ENCODE measurements around the gene ARL13B. TPM values are rescaled to one million over a fixed set of nuclear protein-coding genes. Genes with fewer than 3 reads are reported as not detected.

The ARL13B gene
- total and polyA plus RNA-seq, 2 of the 4 experiments (the other 2 are of a cell fraction): 2.7 to 3.0 TPM

GRCh38 chr3:93983408-93983807 is 3.5 kb downstream of the ARL13B start:
- POLR2A ChIA-PET (ENCODE audit: unreplicated experiment): no interaction called here
- Histone ChIP-seq H3K9me3 (ENCODE audit: control insufficient read depth, insufficient read depth, low read length) (no peaks in the 10 kb centered on the region), H3K56ac (ENCODE audit: extremely low read depth, insufficient read depth, low read length) (no peak overlapping the region), H2BK5ac (ENCODE audit: low read depth, low read length, poor library complexity, severe bottlenecking) (no peak overlapping the region), H2AFZ (replicated peaks; ENCODE audit: low read length, poor library complexity) (no peak overlapping the region), H3K18ac (ENCODE audit: low read depth, low read length) (no peak overlapping the region), H2BK20ac (ENCODE audit: low read depth, low read length) (no peak overlapping the region), H2BK15ac (ENCODE audit: low read depth, low read length) (no peak overlapping the region), H3K36me3 (ENCODE audit: control insufficient read depth, insufficient read depth, low read length) (no peaks in the 10 kb centered on the region), H4K91ac (ENCODE audit: insufficient read depth, low read depth, low read length) (no peak overlapping the region), H3K27me3 (ENCODE audit: control insufficient read depth, insufficient read depth, low read length) (no peaks in the 10 kb centered on the region), H4K8ac (ENCODE audit: low read depth in 2 of 2, low read length in 2 of 2) (no peak overlapping the region), H3K14ac (replicated peaks; ENCODE audit: low read depth, low read length) (no peak overlapping the region), H2AK9ac (replicated peaks; ENCODE audit: low read depth, low read length, poor library complexity) (no peak overlapping the region), H3K4me2 (ENCODE audit: low read depth, low read length) (no peak overlapping the region), H3K4ac (ENCODE audit: low read depth, low read length) (no peak overlapping the region), H3K9me1 (ENCODE audit: insufficient read depth, low read length) (peaks cover 3% of the 10 kb centered on the region; the same call in 1 of the 2 replicates), H3K23ac (ENCODE audit: low read depth, low read length) (no peak overlapping the region), H3K4me1 (ENCODE audit: control insufficient read depth, insufficient read depth, low read length) (peaks cover under 1% of the 10 kb centered on the region; the same call in 1 of the 2 replicates), H2AK5ac (ENCODE audit: low read depth, low read length) (no peak overlapping the region), H4K5ac (ENCODE audit: low read depth, low read length) (no peak overlapping the region), H3K27ac (ENCODE audit: insufficient read depth, low read length) (no peak overlapping the region), H3K4me3 (ENCODE audit: insufficient read depth, low read depth, low read length) (no peak overlapping the region), H3K9ac (ENCODE audit: low read depth, low read length) (no peak overlapping the region), H4K20me1 (ENCODE audit: insufficient read depth, low read length) (no peaks in the 10 kb centered on the region), H2BK120ac (ENCODE audit: low read depth, low read length) (no peak overlapping the region), H3K79me1 (ENCODE audit: low read depth in 1 of 2, low read length in 2 of 2) (peaks cover 7 to 18% of the 10 kb centered on the region in 2 experiments)
- intact Hi-C loops (cut with micrococcal nuclease): no loop called here
- in situ Hi-C loops (cut with MboI; ENCODE audit: low sequenced_read_pairs): no loop called here
- TF ChIP-seq MXI1 (IDR thresholded peaks at IDR 0.05; ENCODE audit: borderline replicate concordance, low read depth, low read length): no peak
- no peak for TF ChIP-seq POLR2A (IDR thresholded peaks at IDR 0.05; ENCODE audit: low read depth, low read length)
- no peak for TF ChIP-seq NFE2L2 (IDR thresholded peaks at IDR 0.05; ENCODE audit: low read depth, low read length)
- no peak for TF ChIP-seq CHD1 (IDR thresholded peaks at IDR 0.05; ENCODE audit: low read depth, low read length)
- ATAC-seq (ENCODE audit: low read depth) (no peak), DNase-seq (no peak)
- dilution Hi-C loops (cut with HindIII; ENCODE audit: low sequenced_read_pairs, unreplicated experiment): no loop called here
- BruUV-seq (replicated peaks): no TSS peak
- CTCF ChIA-PET: no interaction called here
- WGBS, 2 experiments (ENCODE audit: extremely low coverage in 2 of 2, insufficient read length in 1 of 2): no CpG with 5 or more reads among the region's 3 CpGs

All from IMR-90 (cell line).